H1 (cell line): ENCODE measurements around the gene CEP83. TPM values are rescaled to one million over a fixed set of nuclear protein-coding genes. Genes with fewer than 3 reads are reported as not detected.

Source experiments
- CTCF ChIA-PET: fragments of 300-600 bp; sonication (Branson Sonifier 250); formaldehyde crosslinking; loops from one replicate; lab custom pipeline; 2021; ENCODE audit not compliant: partially characterized antibody; lab: Charles Lee
- POLR2A ChIA-PET: fragments of 300-600 bp; sonication (Branson Sonifier 250); formaldehyde crosslinking; loops from one replicate; lab custom pipeline; 2021; ENCODE audit warnings: inconsistent platforms; ENCODE audit not compliant: partially characterized antibody; lab: Charles Lee
- DNase-seq, 2 experiments: peaks; one replicate each; pipeline versions ENCODE4 v3.0.0 to v3.0.0-alpha.2; 2010 to 2022; ENCODE audit warnings: low spot score in 2 of 2, low read depth in 1 of 2, mixed read lengths in 1 of 2
- FAIRE-seq: peaks from 2 replicates; lab custom pipeline; 2011; peaks lifted over from hg19 to GRCh38; lab: Jason Lieb, UNC
- H2AFZ ChIP-seq: 2 replicates; pipeline ENCODE4 v1.8.1; 2012; ENCODE audit warnings: low read length, inconsistent platforms
- H2AK5ac ChIP-seq: 2 replicates; pipeline ENCODE4 v1.6.1; 2013; ENCODE audit warnings: low read depth, low read length
- H2BK120ac ChIP-seq: replicated peaks from 2 replicates; pipeline ENCODE3; 2013; ENCODE audit warnings: low read depth, low read length, inconsistent platforms
- H2BK12ac ChIP-seq: 2 replicates; pipeline ENCODE4 v1.6.1; 2013; ENCODE audit warnings: low read depth, low read length
- H2BK15ac ChIP-seq: 2 replicates; pipeline ENCODE4 v1.6.1; 2013; ENCODE audit warnings: low read length
- H2BK20ac ChIP-seq: 2 replicates; pipeline ENCODE4 v1.6.1; 2013; ENCODE audit warnings: low read length
- H2BK5ac ChIP-seq: 2 replicates; pipeline ENCODE4 v1.6.1; 2013; ENCODE audit warnings: low read depth, low read length
- H3K14ac ChIP-seq: 2 replicates; pipeline ENCODE4 v1.6.1; 2013; ENCODE audit warnings: inconsistent platforms; ENCODE audit not compliant: insufficient read length
- H3K18ac ChIP-seq: 2 replicates; pipeline ENCODE4 v1.6.1; 2013; ENCODE audit warnings: low read length; ENCODE audit errors: extremely low read depth
- H3K23ac ChIP-seq: 2 replicates; pipeline ENCODE4 v1.6.1; 2013; ENCODE audit warnings: inconsistent platforms; ENCODE audit not compliant: insufficient read length
- H3K23me2 ChIP-seq: 2 replicates; pipeline ENCODE4 v1.6.1; 2013; ENCODE audit warnings: low read depth, low read length
- H3K27ac ChIP-seq: 2 replicates; pipeline ENCODE4 v1.6.1; 2011; ENCODE audit warnings: low read depth, low read length, inconsistent platforms
- H3K27me3 ChIP-seq, 4 experiments: replicated peaks in 1 of 4; 1 replicate in 1 of 4; 2 replicates in 3 of 4; pipeline versions ENCODE4 v1.6.1 to v1.8.1; 2011 to 2013; ENCODE audit warnings: low read length in 3 of 4, mild to moderate bottlenecking in 3 of 4, inconsistent platforms in 2 of 4, mixed read lengths in 2 of 4, moderate library complexity in 1 of 4; ENCODE audit not compliant: control insufficient read depth in 3 of 4, insufficient read depth in 3 of 4; ENCODE audit errors: extremely low read depth in 1 of 4
- H3K36me3 ChIP-seq, 4 experiments: 2 replicates each; pipeline versions ENCODE4 v1.6.1 to v1.8.1; 2011 to 2013; ENCODE audit warnings: mild to moderate bottlenecking in 4 of 4, low read length in 3 of 4, moderate library complexity in 2 of 4, control low read depth in 1 of 4, inconsistent platforms in 1 of 4; ENCODE audit not compliant: insufficient read depth in 4 of 4, control insufficient read depth in 2 of 4
- H3K4ac ChIP-seq: replicated peaks from 2 replicates; pipeline ENCODE3; 2013; ENCODE audit warnings: low read length, low read depth, mixed read lengths, inconsistent platforms; ENCODE audit not compliant: insufficient read length
- H3K4me1 ChIP-seq, 4 experiments: replicated peaks in 1 of 4; 1 replicate in 1 of 4; 2 replicates in 3 of 4; pipeline versions ENCODE4 v1.6.1 to v1.8.1; 2011 to 2013; ENCODE audit warnings: low read length in 3 of 4, inconsistent platforms in 2 of 4, mixed read lengths in 1 of 4; ENCODE audit not compliant: insufficient read depth in 4 of 4, control insufficient read depth in 3 of 4
- H3K4me2 ChIP-seq, 2 experiments: 2 replicates each; pipeline versions ENCODE4 v1.6.1 to v1.8.1; 2011 to 2013; ENCODE audit warnings: low read depth in 2 of 2, low read length in 2 of 2, control low read depth in 1 of 2, inconsistent platforms in 1 of 2, mild to moderate bottlenecking in 1 of 2; ENCODE audit not compliant: insufficient read depth in 1 of 2
- H3K4me3 ChIP-seq, 4 experiments: fragments of 200-600, 300-600 bp in 1 of 4; sonication (generic), shearing (Covaris generic), sonication (Bioruptor Twin) in 1 of 4; 2 replicates each; pipeline versions ENCODE4 v1.5.1 to v1.8.1; 2011 to 2016; ENCODE audit warnings: low read length in 4 of 4, low read depth in 3 of 4, control low read depth in 2 of 4, inconsistent platforms in 2 of 4, mild to moderate bottlenecking in 2 of 4, mixed read lengths in 1 of 4, moderate library complexity in 1 of 4; ENCODE audit not compliant: insufficient read depth in 2 of 4; ENCODE audit errors: extremely low read depth in 1 of 4
- H3K56ac ChIP-seq: replicated peaks from 2 replicates; pipeline ENCODE3; 2013; ENCODE audit warnings: low read depth, mild to moderate bottlenecking, mixed read lengths, low read length, inconsistent platforms; ENCODE audit not compliant: insufficient read length
- H3K79me1 ChIP-seq: 2 replicates; pipeline ENCODE4 v1.6.1; 2013; ENCODE audit warnings: low read depth, low read length, control low read depth
- H3K79me2 ChIP-seq, 2 experiments: 2 replicates each; pipeline versions ENCODE4 v1.6.1 to v1.8.1; 2012 to 2013; ENCODE audit warnings: low read length in 2 of 2, mild to moderate bottlenecking in 2 of 2, inconsistent platforms in 1 of 2; ENCODE audit not compliant: insufficient read depth in 2 of 2, control insufficient read depth in 1 of 2
- H3K9ac ChIP-seq, 4 experiments: replicated peaks in 1 of 4; 1 replicate in 1 of 4; 2 replicates in 3 of 4; pipeline versions ENCODE4 v1.6.1 to v1.8.1; 2011 to 2013; ENCODE audit warnings: low read depth in 3 of 4, low read length in 3 of 4, control low read depth in 2 of 4, mild to moderate bottlenecking in 2 of 4, moderate library complexity in 2 of 4, inconsistent platforms in 1 of 4; ENCODE audit errors: extremely low read depth in 1 of 4
- H3K9me3 ChIP-seq, 2 experiments: 2 replicates each; pipeline versions ENCODE4 v1.6.1 to v1.8.1; 2012 to 2013; ENCODE audit warnings: mild to moderate bottlenecking in 2 of 2, moderate library complexity in 2 of 2, control low read depth in 1 of 2, inconsistent platforms in 1 of 2, low read depth in 1 of 2, low read length in 1 of 2, mixed read lengths in 1 of 2; ENCODE audit not compliant: insufficient read depth in 2 of 2
- H4K20me1 ChIP-seq, 2 experiments: replicated peaks in 1 of 2; 2 replicates each; pipeline versions ENCODE3 to v1.8.1; 2011 to 2013; ENCODE audit warnings: inconsistent platforms in 2 of 2, low read length in 2 of 2, mild to moderate bottlenecking in 1 of 2; ENCODE audit not compliant: insufficient read depth in 2 of 2, control insufficient read depth in 1 of 2
- H4K5ac ChIP-seq: 2 replicates; pipeline ENCODE4 v1.6.1; 2013; ENCODE audit warnings: low read length, low read depth, mixed read lengths, inconsistent platforms; ENCODE audit not compliant: insufficient read length
- H4K8ac ChIP-seq: 2 replicates; pipeline ENCODE4 v1.8.0; 2013; ENCODE audit warnings: mild to moderate bottlenecking, moderate library complexity, low read length, inconsistent platforms; ENCODE audit not compliant: insufficient read depth; ENCODE audit errors: extremely low read depth
- H4K91ac ChIP-seq: replicated peaks from 2 replicates; pipeline ENCODE3; 2013; ENCODE audit warnings: low read length, mixed read lengths, inconsistent platforms; ENCODE audit not compliant: insufficient read length
- NRF1 ChIP-seq: IDR thresholded peaks from 2 replicates; pipeline ENCODE4 v1.6.1; 2011; ENCODE audit warnings: mild to moderate bottlenecking, low read depth, low read length, improper control_type of control experiment
- SIRT6 ChIP-seq: IDR thresholded peaks from one replicate; pipeline ENCODE4 v1.7.1; 2012; ENCODE audit warnings: low read length, inconsistent platforms
- SRF ChIP-seq: IDR thresholded peaks from 2 replicates; pipeline ENCODE4 v1.6.1; 2011; ENCODE audit warnings: mild to moderate bottlenecking, low read depth, low read length, moderate library complexity
- WGBS, 2 experiments: shearing (Covaris generic) in 1 of 2; methylation state at CpG; one replicate each; pipeline versions ENCODE4 v1.1.6 to v1.1.7; 2013 to 2015; ENCODE audit warnings: low lambda C conversion rate in 2 of 2, mixed read lengths in 2 of 2, inconsistent platforms in 1 of 2, low coverage in 1 of 2, missing lambda C conversion rate in 1 of 2; ENCODE audit not compliant: insufficient replicate concordance in 2 of 2, insufficient coverage in 1 of 2, insufficient read length in 1 of 2; ENCODE audit errors: extremely low coverage in 1 of 2, missing lambda C conversion rate in 1 of 2; 5-methylcytosine and 5-hydroxymethylcytosine counted together
- polyA plus RNA-seq, 7 experiments: library from polyadenylated mRNA; depleted of rRNA in 3 of 7; stranded (reverse) in 5 of 7; unstranded in 2 of 7; fragments of >200 nt in 5 of 7; fragments of 200-250 nt in 2 of 7; gene quantifications; 1 replicate in 5 of 7; 2 replicates in 1 of 7; 4 replicates in 1 of 7; pipeline versions ENCODE4 v1.2.1 to v1.2.3, GENCODE V29; 2011 to 2013; ENCODE audit warnings: missing spikeins in 2 of 7, mixed read lengths in 2 of 7
- total RNA-seq: library from RNA; stranded (reverse); fragmentation: NEBNext Ultra II Directional; extraction: Animal tissue kit (Norgen Biotek cat#: 25700); gene quantifications from 2 replicates; pipeline ENCODE4 v1.2.1, GENCODE V29; 2021
- TF ChIP-seq, protein P1 (sequence below), 3 experiments: IDR thresholded peaks; 1 replicate in 2 of 3; 2 replicates in 1 of 3; pipeline versions ENCODE4 v1.5.1 to v1.6.1; 2011; ENCODE audit warnings: low read length in 3 of 3, mild to moderate bottlenecking in 3 of 3, inconsistent platforms in 2 of 3, low read depth in 1 of 3, moderate library complexity in 1 of 3; ENCODE audit not compliant: insufficient read depth in 1 of 3; ENCODE audit errors: control extremely low read depth in 1 of 3

Gene CEP83
- total and polyA plus RNA-seq, 2 of the 8 experiments (the other 6 are each of a cell fraction or from before 2014, with no cell fraction given), result 6.0 to 25.8 TPM

GRCh38 chr12:94333396-94333795 lies 126.3 kb downstream of the CEP83 start:
- Histone ChIP-seq H3K36me3 (peaks cover 0 to 3% (median 0%) of the 10 kb centered on the region in 4 experiments; a peak in 4 of 8 replicates), H3K79me2 (no peaks in the 10 kb centered on the region), H3K27me3 (no peaks in the 10 kb centered on the region), H2AFZ (no peak overlapping the region), H3K9ac (no peak overlapping the region), H2BK15ac (no peak overlapping the region), H3K4me3 (no peak overlapping the region), H4K91ac (no peak overlapping the region), H2BK20ac (no peak overlapping the region), H3K4me2 (no peak overlapping the region), H3K4me1 (no peaks in the 10 kb centered on the region; a peak in 2 of 7 replicates), H3K23ac (no peak overlapping the region), H3K79me1 (no peaks in the 10 kb centered on the region), H3K23me2 (0 out of 2 replicates have a peak, but pooled peaks cover 1% of the 10 kb centered on the region), H2BK120ac (no peak overlapping the region), H2BK12ac (no peak overlapping the region), H4K20me1 (no peaks in the 10 kb centered on the region), H3K27ac (no peak overlapping the region), H3K4ac (no peak overlapping the region), H3K18ac (no peak overlapping the region), H2BK5ac (no peak overlapping the region), H3K9me3 (no peaks in the 10 kb centered on the region), H2AK5ac (no peak overlapping the region), H4K8ac (no peak overlapping the region), H3K14ac (no peak overlapping the region), H3K56ac (no peak overlapping the region), H4K5ac (no peak overlapping the region)
- POLR2A ChIA-PET, result interaction anchor here (1.1 kb wide), 1 partner anchor 13 kb away, joined by 3 read pairs; no protein-coding TSS in a partner anchor
- CTCF ChIA-PET, result interaction anchor here (1.0 kb wide), 1 partner anchor 189 kb away, joined by 3 read pairs; no protein-coding TSS in a partner anchor
- no peak for TF ChIP-seq SIRT6
- TF ChIP-seq, protein P1, sequence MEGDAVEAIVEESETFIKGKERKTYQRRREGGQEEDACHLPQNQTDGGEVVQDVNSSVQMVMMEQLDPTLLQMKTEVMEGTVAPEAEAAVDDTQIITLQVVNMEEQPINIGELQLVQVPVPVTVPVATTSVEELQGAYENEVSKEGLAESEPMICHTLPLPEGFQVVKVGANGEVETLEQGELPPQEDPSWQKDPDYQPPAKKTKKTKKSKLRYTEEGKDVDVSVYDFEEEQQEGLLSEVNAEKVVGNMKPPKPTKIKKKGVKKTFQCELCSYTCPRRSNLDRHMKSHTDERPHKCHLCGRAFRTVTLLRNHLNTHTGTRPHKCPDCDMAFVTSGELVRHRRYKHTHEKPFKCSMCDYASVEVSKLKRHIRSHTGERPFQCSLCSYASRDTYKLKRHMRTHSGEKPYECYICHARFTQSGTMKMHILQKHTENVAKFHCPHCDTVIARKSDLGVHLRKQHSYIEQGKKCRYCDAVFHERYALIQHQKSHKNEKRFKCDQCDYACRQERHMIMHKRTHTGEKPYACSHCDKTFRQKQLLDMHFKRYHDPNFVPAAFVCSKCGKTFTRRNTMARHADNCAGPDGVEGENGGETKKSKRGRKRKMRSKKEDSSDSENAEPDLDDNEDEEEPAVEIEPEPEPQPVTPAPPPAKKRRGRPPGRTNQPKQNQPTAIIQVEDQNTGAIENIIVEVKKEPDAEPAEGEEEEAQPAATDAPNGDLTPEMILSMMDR (IDR thresholded peaks at IDR 0.05; ENCODE audit: control extremely low read depth in 1 of 3, insufficient read depth in 1 of 3, low read depth in 1 of 3, low read length in 3 of 3), result no peak
- TF ChIP-seq SRF, result no peak
- no peak for TF ChIP-seq NRF1
- FAIRE-seq (no peak), DNase-seq (no peak)
- 87% methylated on average over 3 of the region's 3 CpGs; no CpG with 5 or more reads in 1 of the 2 experiments for WGBS, 2 experiments
